Lower leg skin (tissue), 4 donors: ENCODE results near the gene IL24. TPM values are rescaled to one million over a fixed set of nuclear protein-coding genes. Genes with fewer than 3 reads are reported as not detected.

Experiments used
- DNase-seq, 2 donors: peaks; one replicate each; pipeline ENCODE4 v3.0.0-alpha.2; 2019; ENCODE audit warnings: low spot score in 2 of 2
- H3K4me3 ChIP-seq: fragments of 200-600 bp; sonication (generic); 2 replicates; pipeline ENCODE4 v1.5.1; 2017; ENCODE audit warnings: mild to moderate bottlenecking, low read depth; ENCODE audit not compliant: poor library complexity, severe bottlenecking
- POLR2A ChIP-seq, 2 donors: fragments of 450-650 bp; IDR thresholded peaks; one replicate each; pipeline ENCODE4 v1.6.1; 2016 to 2017; ENCODE audit warnings: antibody characterized with exemption in 2 of 2, mild to moderate bottlenecking in 1 of 2, moderate library complexity in 1 of 2
- WGBS, 2 donors: methylation state at CpG; one replicate each; pipeline ENCODE4 v1.1.5; 2018; 5-methylcytosine and 5-hydroxymethylcytosine counted together
- intact Hi-C: fragments of 100-400 bp; cut with DNase I; formaldehyde crosslinking; loops from one replicate; pipeline ENCODE4 v1.15.0; 2023; ENCODE audit warnings: low total_unique reads
- total RNA-seq, 4 donors: library from RNA; depleted of rRNA; stranded (reverse); fragments of >200 nt; gene quantifications; one replicate each; pipeline ENCODE4 v1.1.0, GENCODE V29; 2016
- TF ChIP-seq, protein P1 (sequence below), 3 donors: fragments of 450-650 bp; IDR thresholded peaks; one replicate each; pipeline ENCODE4 v1.5.1; 2016; ENCODE audit warnings: antibody characterized with exemption in 3 of 3, mild to moderate bottlenecking in 3 of 3, moderate library complexity in 2 of 3

IL24 gene
- total RNA-seq, 4 donors from 2014 or later: not detected

DNA sequence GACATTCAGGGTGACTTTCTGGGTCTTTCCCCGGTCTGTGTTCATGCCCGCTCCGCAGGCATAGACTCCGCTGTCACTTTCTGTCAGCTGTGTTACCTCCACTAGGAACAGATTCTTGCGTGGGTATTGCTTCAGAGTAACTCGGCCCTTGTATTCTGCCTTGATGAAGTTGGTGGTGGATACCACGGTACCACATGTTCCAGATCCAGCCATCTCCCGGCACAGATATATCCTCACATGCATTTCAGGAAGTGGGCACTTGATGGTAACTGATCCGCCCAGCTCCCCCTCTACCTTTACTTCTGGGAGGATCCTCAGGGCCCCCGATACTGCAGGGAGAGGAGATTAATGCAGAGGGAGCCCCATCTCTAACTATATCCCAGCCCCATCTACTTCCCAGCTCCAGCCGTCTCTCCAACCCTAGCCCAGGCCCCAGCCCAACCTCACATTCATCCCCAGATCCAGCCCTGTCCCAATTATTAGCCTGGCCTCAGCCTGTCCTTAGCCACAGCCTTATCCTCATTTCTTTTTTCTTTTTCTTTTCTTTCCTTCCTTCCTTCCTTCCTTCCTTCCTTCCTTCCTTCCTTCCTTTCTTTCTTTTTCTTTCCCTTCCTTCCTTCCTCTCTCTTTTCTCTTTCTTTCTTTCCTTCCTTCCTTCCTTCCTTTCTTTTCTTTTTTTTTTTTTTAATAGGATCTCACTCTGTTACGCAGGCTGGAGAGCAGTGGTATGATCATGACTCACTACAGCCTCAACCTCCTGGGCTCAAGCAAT, 16.7 kb downstream of the IL24 start:
- intact Hi-C loops: loop anchor here (10.0 kb wide), 3 partner anchors 189 to 429 kb away; no protein-coding TSS in a partner anchor
- DNase-seq: no peak
- whole genome bisulfite sequencing, 2 donors: 82 to 86% methylated on average over 12 of the region's 12 CpGs
- TF ChIP-seq, protein P1, sequence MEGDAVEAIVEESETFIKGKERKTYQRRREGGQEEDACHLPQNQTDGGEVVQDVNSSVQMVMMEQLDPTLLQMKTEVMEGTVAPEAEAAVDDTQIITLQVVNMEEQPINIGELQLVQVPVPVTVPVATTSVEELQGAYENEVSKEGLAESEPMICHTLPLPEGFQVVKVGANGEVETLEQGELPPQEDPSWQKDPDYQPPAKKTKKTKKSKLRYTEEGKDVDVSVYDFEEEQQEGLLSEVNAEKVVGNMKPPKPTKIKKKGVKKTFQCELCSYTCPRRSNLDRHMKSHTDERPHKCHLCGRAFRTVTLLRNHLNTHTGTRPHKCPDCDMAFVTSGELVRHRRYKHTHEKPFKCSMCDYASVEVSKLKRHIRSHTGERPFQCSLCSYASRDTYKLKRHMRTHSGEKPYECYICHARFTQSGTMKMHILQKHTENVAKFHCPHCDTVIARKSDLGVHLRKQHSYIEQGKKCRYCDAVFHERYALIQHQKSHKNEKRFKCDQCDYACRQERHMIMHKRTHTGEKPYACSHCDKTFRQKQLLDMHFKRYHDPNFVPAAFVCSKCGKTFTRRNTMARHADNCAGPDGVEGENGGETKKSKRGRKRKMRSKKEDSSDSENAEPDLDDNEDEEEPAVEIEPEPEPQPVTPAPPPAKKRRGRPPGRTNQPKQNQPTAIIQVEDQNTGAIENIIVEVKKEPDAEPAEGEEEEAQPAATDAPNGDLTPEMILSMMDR (IDR thresholded peaks at IDR 0.05): no peak
- no peak for TF ChIP-seq POLR2A (IDR thresholded peaks at IDR 0.05)
- H3K4me3 ChIP-seq: no peak overlapping the region

DNA sequence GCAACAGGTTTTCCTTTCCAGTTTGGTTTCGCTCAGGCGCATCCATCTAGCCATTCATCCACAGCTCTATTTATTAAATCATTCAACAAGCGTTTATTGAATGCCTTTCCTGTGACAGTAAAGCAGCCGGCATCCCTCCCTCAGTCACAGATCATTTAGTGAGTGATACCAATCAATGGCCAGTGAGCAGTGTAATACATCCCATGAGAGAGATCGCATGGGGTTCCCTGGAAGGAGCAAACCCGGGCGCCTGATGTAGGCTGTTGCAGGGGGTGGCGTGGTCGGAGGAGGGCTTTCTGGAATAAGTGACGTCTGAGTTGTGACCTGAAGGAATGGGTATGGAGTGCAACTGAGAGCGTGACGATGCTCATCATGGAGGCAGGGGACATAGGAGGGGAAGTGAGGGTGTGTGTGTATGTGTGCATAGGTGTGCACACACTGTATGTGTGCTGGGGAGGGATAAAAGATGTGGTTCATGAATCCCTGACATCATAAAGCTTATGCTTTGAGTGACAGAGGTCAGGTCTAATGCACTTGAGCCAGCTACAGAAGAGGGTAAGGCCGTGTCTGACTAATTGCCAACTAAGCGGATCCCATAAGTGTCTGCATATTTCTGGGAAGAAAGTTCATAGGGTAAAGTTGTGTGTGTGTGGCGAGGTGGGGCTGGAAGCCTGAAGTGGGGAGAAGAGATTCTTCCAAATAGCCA, 17.9 kb downstream of the IL24 start:
- intact Hi-C loops: loop anchor here (10.0 kb wide), 3 partner anchors 190 to 430 kb away; no protein-coding TSS in a partner anchor
- no peak for DNase-seq
- TF ChIP-seq, protein P1 (IDR thresholded peaks at IDR 0.05): no peak
- TF ChIP-seq POLR2A (IDR thresholded peaks at IDR 0.05): no peak
- 89% methylated on average over 15 of the region's 15 CpGs for WGBS, 2 donors
- H3K4me3 ChIP-seq: no peak overlapping the region

- no peak overlapping the region for H3K4me3 ChIP-seq
- TF ChIP-seq, protein P1 (IDR thresholded peaks at IDR 0.05): no peak
- TF ChIP-seq POLR2A (IDR thresholded peaks at IDR 0.05): no peak
- 78 to 80% methylated on average over 8 of the region's 8 CpGs for WGBS, 2 donors
- intact Hi-C loops: loop anchor here (10.0 kb wide), 3 partner anchors 191 to 431 kb away; no protein-coding TSS in a partner anchor
- DNase-seq: no peak
Observed at GRCh38 chr1:206916000-206916709, 18.9 kb downstream of the IL24 start.

- intact Hi-C loops: loop anchor here (10.0 kb wide), 3 partner anchors 193 to 433 kb away; no protein-coding TSS in a partner anchor
- no peak for DNase-seq
- WGBS, 2 donors: 74 to 77% methylated on average over 3 of the region's 3 CpGs
- TF ChIP-seq, protein P1 (IDR thresholded peaks at IDR 0.05): no peak
- TF ChIP-seq POLR2A (IDR thresholded peaks at IDR 0.05): no peak
- H3K4me3 ChIP-seq: no peak overlapping the region
Observed at GRCh38 chr1:206918076-206918475, 20.8 kb downstream of the IL24 start.

- DNase-seq: no peak
- 61 to 71% methylated on average over 7 of the region's 7 CpGs for WGBS, 2 donors
- TF ChIP-seq POLR2A (IDR thresholded peaks at IDR 0.05): no peak
- TF ChIP-seq, protein P1 (IDR thresholded peaks at IDR 0.05): no peak
Observed at GRCh38 chr1:206921772-206922265, 24.6 kb downstream of the IL24 start, which contains the start of gene FCMR. Gene FCMR (minus strand): TSS chr1:206921941. CDS start chr1:206921854, 87 bp downstream.

More at GRCh38 chr1:206921772-206922265, 24.6 kb downstream of the IL24 start, which contains the start of gene FCMR:
- intact Hi-C loops: no loop called here
- H3K4me3 ChIP-seq: no peak within 1 kb of the TSS
